ENCODE results near the gene AP2M1.

- TF ChIP-seq CTCF (IDR thresholded peaks at IDR 0.05) (no peak), POLR2AphosphoS5 (IDR thresholded peaks at IDR 0.05) (no peak), EP300 (IDR thresholded peaks at IDR 0.05) (no peak)
Observed at GRCh38 chr3:184145751-184146270, 28.8 kb upstream of the AP2M1 start.

Data from stomach (tissue), 4 donors.